ENCODE results near the gene CUL2.

GRCh38 chr10:35079763-35080162 is 10.4 kb downstream of the CUL2 start:
- TF ChIP-seq POLR2AphosphoS5 (IDR thresholded peaks at IDR 0.05; ENCODE audit: low read depth, low read length) (no peak), REST (IDR thresholded peaks at IDR 0.05; ENCODE audit: insufficient read depth in 1 of 2, low read depth in 2 of 2, low read length in 2 of 2) (no peak)
